HEK293T (cell line): ENCODE results near the gene DNAH9.

Experiments
- ARNT ChIP-seq: fragments of 450-650 bp; IDR thresholded peaks from 2 replicates; pipeline ENCODE4 v1.6.1; 2017; ENCODE audit warnings: mild to moderate bottlenecking
- FOXK2 ChIP-seq: fragments of 450-650 bp; IDR thresholded peaks from 2 replicates; pipeline ENCODE4 v1.6.1; 2016; ENCODE audit warnings: mild to moderate bottlenecking
- SUZ12 ChIP-seq: fragments of 450-650 bp; IDR thresholded peaks from 2 replicates; pipeline ENCODE4 v1.6.1; 2016; ENCODE audit warnings: mild to moderate bottlenecking

GRCh38 chr17:11624976-11625375, 26.7 kb downstream of the DNAH9 start:
- TF ChIP-seq SUZ12 = no peak
- no peak for TF ChIP-seq ARNT
- TF ChIP-seq FOXK2 = no peak
